ENCODE data around the gene KIF24. TPM values are rescaled to one million over a fixed set of nuclear protein-coding genes. Genes with fewer than 3 reads are reported as not detected.

KIF24 gene
- total RNA-seq: under 1 TPM; 0.14 to 0.74 (median 0.24) TPM
- long read RNA-seq: 0 reads

DNA sequence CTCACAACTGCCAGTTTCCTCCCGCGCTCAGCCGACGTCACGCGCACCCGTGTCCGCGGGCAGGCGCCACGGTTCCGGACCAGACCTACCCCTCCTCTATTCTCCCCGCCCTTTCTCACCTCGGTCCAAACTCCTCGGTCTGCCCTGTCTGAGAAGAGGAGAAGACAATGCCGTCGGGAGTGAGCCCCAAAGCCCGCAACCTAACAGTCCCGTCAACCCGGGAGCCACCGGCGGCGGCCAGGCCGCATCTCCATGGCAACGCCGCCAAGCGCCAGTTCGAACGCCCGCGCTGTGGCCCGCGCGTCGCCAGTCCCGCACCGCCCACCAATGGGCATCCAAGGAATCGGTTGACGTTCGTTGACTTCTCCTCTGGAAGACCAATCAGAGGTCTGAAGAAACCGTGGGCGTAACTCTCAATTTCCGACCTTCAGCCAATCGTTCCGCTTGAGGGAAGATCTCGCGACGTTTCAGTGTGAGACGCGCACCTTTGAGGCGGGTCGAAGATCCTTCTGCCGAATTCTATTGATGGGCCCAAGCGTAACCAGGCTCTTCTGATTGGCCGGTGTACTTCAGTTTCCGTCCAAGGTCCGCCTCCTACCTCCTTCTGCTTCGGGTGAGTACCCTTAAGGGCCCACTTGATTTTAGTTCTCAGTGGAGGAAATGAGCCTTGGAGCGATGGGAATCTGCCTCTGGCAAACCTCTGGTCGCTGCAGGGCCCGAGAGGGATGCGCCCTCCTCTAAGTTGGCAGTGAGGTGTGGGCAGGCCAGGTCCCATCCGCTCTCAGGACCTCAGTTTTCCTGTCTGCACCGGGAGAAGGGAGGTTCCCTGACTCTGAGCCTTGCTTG is at the start of gene KIF24, which contains the start of gene NUDT2:
KIF24 (minus strand) TSS at position 282 of the 846 bp plus-strand sequence. CDS start 17,922 bp downstream, outside the sequence.
NUDT2 (plus strand) TSS at position 583 of the 846 bp plus-strand sequence. CDS start 9,471 bp downstream, outside the sequence.
- no peaks in the 10 kb centered on the region for H3K9me3 ChIP-seq
- H3K4me1 ChIP-seq: peaks cover 0 to 26% (median 4%) of the 10 kb centered on the region in 4 donors
- intact Hi-C loops (cut with DNase I): no loop called here
- TF ChIP-seq POLR2A (IDR thresholded peaks at IDR 0.05) (peak; percentile 83), CTCF (IDR thresholded peaks at IDR 0.05) (no peak)
- no peaks in the 10 kb centered on the region for H3K36me3 ChIP-seq
- ATAC-seq (peak; percentile 93 to 96 (median 94)), DNase-seq (peak; percentile 96 to 98 (median 97))
- peak within 1 kb of the TSS; percentile 72 to 86 (median 84) for H3K4me3 ChIP-seq
- no peaks in the 10 kb centered on the region for H3K27me3 ChIP-seq
- WGBS (ENCODE audit: insufficient coverage, low coverage, low lambda C conversion rate, missing lambda C conversion rate): 0% methylated on average over 22 of the region's 64 CpGs
- peak within 1 kb of the TSS; percentile 85 to 96 (median 91) for H3K27ac ChIP-seq

DNA sequence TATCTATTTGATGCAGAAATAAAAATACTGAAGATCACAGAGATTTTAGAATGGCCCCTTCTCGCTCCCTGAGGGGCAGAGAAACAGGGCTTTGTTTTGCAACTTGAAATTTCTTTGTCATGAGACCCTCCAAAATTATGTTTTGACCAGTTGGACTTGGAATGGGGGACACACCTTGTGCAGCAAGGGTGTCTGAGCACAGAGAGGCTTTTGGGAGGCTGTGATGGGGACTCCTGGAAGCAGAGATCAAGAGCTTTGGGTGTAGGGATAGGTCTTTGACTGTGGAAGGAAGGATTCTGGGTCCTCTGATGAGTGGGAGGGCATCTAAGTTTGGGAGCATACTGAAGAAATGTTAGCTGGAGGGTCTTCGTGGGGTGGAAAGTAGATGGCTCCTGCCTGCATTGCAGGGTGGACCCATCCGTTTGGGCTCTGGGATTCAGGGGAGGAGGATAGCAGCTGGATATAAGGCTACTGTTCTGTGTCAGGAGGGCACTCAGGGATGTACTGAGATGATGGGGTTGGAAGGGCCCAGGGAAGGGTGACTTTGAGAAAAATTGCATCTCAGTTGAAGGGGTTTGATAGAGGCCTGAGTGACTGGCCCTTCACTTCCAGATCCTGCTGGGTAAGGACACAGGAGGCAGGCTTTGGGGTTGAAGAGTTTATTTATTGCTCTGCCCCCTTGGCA is 49.5 kb upstream of the KIF24 start:
- no peak for DNase-seq

GRCh38 chr9:34377404-34377746 is 48.3 kb upstream of the KIF24 start:
- Histone ChIP-seq H3K4me1 (peaks cover 0 to 33% (median 7%) of the 10 kb centered on the region in 4 donors), H3K27ac (peak overlapping the region in 2 of 3 donors; percentile 55 to 70), H3K9me3 (no peaks in the 10 kb centered on the region), H3K27me3 (no peaks in the 10 kb centered on the region), H3K4me3 (peak overlapping the region; percentile 80 to 83 (median 80)), H3K36me3 (peaks cover 0 to 3% (median under 1%) of the 10 kb centered on the region in 4 donors)
- TF ChIP-seq CTCF (IDR thresholded peaks at IDR 0.05) (no peak), POLR2A (IDR thresholded peaks at IDR 0.05) (no peak)
- ATAC-seq (no peak), DNase-seq (peak; percentile 51 to 67 (median 64))
- 11% methylated on average over 8 of the region's 21 CpGs for WGBS (ENCODE audit: insufficient coverage, low coverage, low lambda C conversion rate, missing lambda C conversion rate)
- intact Hi-C loops (cut with DNase I): loop anchor here in 1 of 2 donors (5.0 kb wide), 1 partner anchor 45 kb away; no protein-coding TSS in a partner anchor

More for the DNA sequence above, 49.5 kb upstream of the KIF24 start:
- Histone ChIP-seq H3K27me3 (no peaks in the 10 kb centered on the region), H3K9me3 (no peaks in the 10 kb centered on the region), H3K4me3 (no peak overlapping the region), H3K36me3 (no peaks in the 10 kb centered on the region), H3K27ac (no peak overlapping the region), H3K4me1 (peaks cover 0 to 33% (median 7%) of the 10 kb centered on the region in 4 donors)
- no peak for TF ChIP-seq POLR2A (IDR thresholded peaks at IDR 0.05)
- no peak for TF ChIP-seq CTCF (IDR thresholded peaks at IDR 0.05)
- ATAC-seq: no peak
- WGBS (ENCODE audit: insufficient coverage, low coverage, low lambda C conversion rate, missing lambda C conversion rate): 96% methylated on average over 3 of the region's 3 CpGs
- intact Hi-C loops (cut with DNase I): loop anchor here in 1 of 2 donors (5.0 kb wide), 1 partner anchor 46 kb away; no protein-coding TSS in a partner anchor

DNA sequence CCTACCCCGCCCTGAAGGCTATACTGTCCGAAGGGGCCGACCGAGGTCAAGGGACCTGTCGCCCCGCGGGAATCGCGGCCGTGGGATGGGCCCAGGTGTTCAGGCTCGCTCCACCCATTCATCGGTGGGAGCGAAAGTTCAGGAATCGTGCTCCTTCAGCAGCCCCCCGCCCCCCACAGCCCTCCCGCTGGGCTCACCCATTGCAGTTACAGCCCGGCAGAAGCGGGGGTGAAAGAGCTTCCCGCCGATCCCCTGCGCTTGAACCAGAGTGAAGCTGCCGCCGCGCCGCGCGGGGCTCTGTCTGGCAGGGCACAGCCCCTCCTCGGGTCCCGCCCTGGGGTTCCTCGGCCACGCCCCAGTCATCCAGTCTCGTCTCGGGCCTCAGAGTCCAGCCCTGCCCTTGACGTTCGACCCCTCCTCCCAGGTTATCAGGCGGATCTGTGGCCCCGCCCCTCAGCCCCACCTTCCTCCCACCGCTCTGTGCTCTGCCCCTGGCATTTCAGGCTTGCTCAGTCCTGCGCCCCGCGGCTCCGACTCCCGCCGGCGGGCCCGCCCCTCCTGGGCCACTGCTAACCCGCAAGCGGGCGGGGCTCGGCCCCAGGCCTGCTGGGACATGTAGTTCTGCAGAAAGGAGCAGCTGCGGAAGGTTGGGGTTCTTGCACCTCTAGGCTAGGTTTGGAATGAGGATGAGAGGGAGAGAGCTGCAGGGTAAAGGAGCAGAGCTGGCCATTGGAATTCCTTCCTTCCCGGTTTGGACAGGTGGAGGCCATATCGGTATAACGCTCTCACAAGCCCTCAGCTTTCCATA is 47.7 kb upstream of the KIF24 start, which contains the start of gene MYORG:
MYORG (minus strand) TSS at position 303 of the 808 bp plus-strand sequence. CDS start 3,955 bp downstream, outside the sequence.
- DNase-seq: peak; percentile 97 to 99 (median 99)
- Histone ChIP-seq H3K9me3 (no peaks in the 10 kb centered on the region), H3K27ac (peak within 1 kb of the TSS; percentile 60 to 70 (median 64)), H3K4me3 (peak within 1 kb of the TSS; percentile 80 to 83 (median 80)), H3K27me3 (no peaks in the 10 kb centered on the region), H3K4me1 (peaks cover 0 to 33% (median 7%) of the 10 kb centered on the region in 4 donors), H3K36me3 (peaks cover 0 to 8% (median 3%) of the 10 kb centered on the region in 4 donors)
- ATAC-seq: peak; percentile 75 to 87 (median 76)
- intact Hi-C loops (cut with DNase I): loop anchor here in 1 of 2 donors (5.0 kb wide), 1 partner anchor 44 kb away; no protein-coding TSS in a partner anchor
- TF ChIP-seq CTCF (IDR thresholded peaks at IDR 0.05) (no peak), POLR2A (IDR thresholded peaks at IDR 0.05) (peak; percentile 93)
- 1% methylated on average over 15 of the region's 54 CpGs for WGBS (ENCODE audit: insufficient coverage, low coverage, low lambda C conversion rate, missing lambda C conversion rate)
